Central memory CD8-positive, alpha-beta T cell (primary cell): ENCODE results near the gene ZNF507.
A peak's percentile ranks its signal among the peaks of the same experiment; 100 is the strongest.

ENCODE experiments used
- ATAC-seq: fragments of 150-1000 bp; cut with Tn5 transposase; replicated peaks from 2 replicates; pipeline ENCODE4 v1.10.0; 2022; ENCODE audit warnings: mild to moderate bottlenecking, moderate FRiP score, moderate number of reproducible peaks; ENCODE audit not compliant: poor library complexity, severe bottlenecking; ENCODE audit errors: extremely low read depth
- DNase-seq, 2 donors: peaks; one replicate each; pipeline ENCODE4 v3.0.0; 2021; ENCODE audit warnings: low spot score in 2 of 2
- H3K27ac Mint-ChIP-seq: one replicate; pipeline ENCODE4 v1.8.0; 2022; ENCODE audit warnings: low read depth, mild to moderate bottlenecking, moderate library complexity, mixed read lengths
- H3K27me3 Mint-ChIP-seq: one replicate; pipeline ENCODE4 v1.8.0; 2022; ENCODE audit warnings: mixed read lengths
- H3K36me3 Mint-ChIP-seq: one replicate; pipeline ENCODE4 v1.8.0; 2022; ENCODE audit warnings: mild to moderate bottlenecking, moderate library complexity, mixed read lengths; ENCODE audit not compliant: insufficient read depth
- H3K4me1 Mint-ChIP-seq: one replicate; pipeline ENCODE4 v1.8.0; 2022; ENCODE audit warnings: mixed read lengths
- H3K4me3 Mint-ChIP-seq: one replicate; pipeline ENCODE4 v1.8.0; 2022; ENCODE audit warnings: mild to moderate bottlenecking, moderate library complexity, mixed read lengths
- H3K9me3 Mint-ChIP-seq: one replicate; pipeline ENCODE4 v1.8.0; 2022; ENCODE audit warnings: mixed read lengths

Gene ZNF507

DNA sequence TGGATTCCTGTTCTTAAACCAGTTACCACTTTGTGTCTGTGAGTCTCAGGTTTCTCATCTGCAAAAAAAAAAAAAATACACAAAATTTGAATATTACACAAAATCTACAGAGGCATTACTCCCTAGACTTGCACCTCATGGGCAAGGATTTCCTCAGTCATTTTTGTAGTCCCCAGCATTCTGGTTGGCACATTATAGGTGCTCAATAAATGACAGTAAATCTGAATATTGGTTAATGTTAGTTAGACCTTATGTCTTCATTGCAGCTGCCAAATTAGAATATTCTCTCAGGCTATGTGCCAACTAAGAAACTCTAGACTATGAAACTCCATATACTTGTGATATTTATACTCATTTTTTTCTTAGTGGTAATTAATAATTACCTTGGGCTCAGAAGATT, 2.2 kb downstream of the ZNF507 start:
- Mint-ChIP-seq H3K36me3 (peaks cover 22% of the 10 kb centered on the region), H3K9me3 (no peaks in the 10 kb centered on the region), H3K4me3 (peak overlapping the region; percentile 97), H3K4me1 (peaks cover 54% of the 10 kb centered on the region), H3K27me3 (no peaks in the 10 kb centered on the region), H3K27ac (no peak overlapping the region)
- no peak for DNase-seq
- no peak for ATAC-seq

DNA sequence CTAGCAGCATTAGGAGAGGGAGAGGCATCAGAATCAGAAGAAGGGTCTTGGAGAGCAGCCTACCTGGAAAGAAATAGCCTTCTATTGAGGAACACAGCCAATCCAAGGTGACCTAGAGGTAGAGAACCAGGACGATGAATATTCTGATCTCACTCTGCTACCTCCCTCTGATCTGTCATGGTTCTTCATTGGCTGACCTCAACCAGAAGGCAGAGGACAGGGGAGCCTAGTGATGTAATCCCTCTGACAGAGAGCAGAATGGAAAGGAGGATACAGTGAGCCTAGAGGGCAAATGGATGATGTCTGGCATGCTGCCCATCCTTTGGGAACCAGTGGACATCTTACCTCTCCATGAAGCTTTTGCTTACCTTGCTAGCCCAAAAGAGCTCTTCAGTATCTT, 3.6 kb downstream of the ZNF507 start:
- Mint-ChIP-seq H3K36me3 (peaks cover 27% of the 10 kb centered on the region), H3K4me3 (peak overlapping the region; percentile 36), H3K4me1 (peaks cover 65% of the 10 kb centered on the region), H3K27ac (peak overlapping the region; percentile 74), H3K9me3 (no peaks in the 10 kb centered on the region), H3K27me3 (no peaks in the 10 kb centered on the region)
- ATAC-seq (no peak), DNase-seq (no peak)

DNA sequence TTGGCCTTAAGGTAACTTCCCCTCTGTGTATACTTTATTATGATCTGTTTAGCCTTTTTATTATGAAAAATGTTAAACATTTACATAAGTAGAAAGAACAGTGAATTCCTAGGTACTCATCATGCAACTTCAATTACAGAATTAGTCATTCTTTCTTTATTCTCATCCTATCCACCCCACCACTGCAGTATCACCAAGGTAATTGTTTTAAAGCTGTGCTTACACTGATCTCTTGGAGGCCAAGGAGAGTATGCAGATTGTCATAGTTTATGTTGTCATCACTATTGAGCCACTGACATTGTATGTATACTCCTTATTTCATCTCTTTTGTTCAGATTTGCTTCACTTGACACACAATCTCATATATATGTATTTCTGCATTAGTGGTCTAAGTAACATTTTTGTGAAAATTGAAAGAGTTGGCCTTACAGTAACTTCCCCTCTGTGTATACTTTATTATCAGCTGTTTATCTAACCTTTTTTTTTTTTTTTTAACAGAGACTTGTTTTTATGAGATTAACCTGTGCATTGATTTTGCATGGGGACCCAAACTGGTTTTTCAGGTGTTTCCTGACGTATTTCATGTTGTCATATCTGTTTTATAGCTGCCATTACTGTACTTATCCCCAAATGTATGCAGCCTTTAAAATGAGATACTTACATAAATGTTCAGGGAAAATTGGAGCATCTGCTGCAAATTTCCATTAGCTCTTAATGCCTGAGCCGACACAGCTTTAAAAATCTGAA, 4.5 kb downstream of the ZNF507 start:
- Mint-ChIP-seq H3K27me3 (no peaks in the 10 kb centered on the region), H3K27ac (peak overlapping the region; percentile 20), H3K36me3 (peaks cover 28% of the 10 kb centered on the region), H3K9me3 (no peaks in the 10 kb centered on the region), H3K4me1 (peaks cover 66% of the 10 kb centered on the region), H3K4me3 (no peak overlapping the region)
- no peak for ATAC-seq
- DNase-seq: no peak

DNA sequence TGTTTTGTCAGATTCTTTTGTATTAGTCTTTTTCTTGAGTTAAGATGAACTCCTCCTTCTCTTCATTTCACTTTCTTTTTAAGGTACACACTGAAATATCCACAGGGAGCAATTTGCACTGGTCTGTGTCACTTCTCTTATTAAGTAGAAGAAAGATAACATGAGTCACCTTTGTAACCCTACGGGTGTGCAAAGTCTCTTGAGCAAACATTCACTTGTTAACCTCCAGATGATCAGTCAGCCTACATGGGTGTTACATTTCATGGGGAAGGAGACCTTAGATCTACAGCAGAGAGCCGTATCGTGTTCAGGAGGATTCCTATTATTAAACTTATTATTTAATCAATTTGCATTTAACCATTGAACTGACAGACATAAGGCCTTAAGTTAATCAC, 5.1 kb downstream of the ZNF507 start:
- H3K9me3 Mint-ChIP-seq: no peaks in the 10 kb centered on the region
- no peak overlapping the region for H3K4me3 Mint-ChIP-seq
- peaks cover 30% of the 10 kb centered on the region for H3K36me3 Mint-ChIP-seq
- H3K4me1 Mint-ChIP-seq: peaks cover 69% of the 10 kb centered on the region
- no peak for DNase-seq
- H3K27ac Mint-ChIP-seq: peak overlapping the region; percentile 20
- H3K27me3 Mint-ChIP-seq: no peaks in the 10 kb centered on the region
- ATAC-seq: no peak

DNA sequence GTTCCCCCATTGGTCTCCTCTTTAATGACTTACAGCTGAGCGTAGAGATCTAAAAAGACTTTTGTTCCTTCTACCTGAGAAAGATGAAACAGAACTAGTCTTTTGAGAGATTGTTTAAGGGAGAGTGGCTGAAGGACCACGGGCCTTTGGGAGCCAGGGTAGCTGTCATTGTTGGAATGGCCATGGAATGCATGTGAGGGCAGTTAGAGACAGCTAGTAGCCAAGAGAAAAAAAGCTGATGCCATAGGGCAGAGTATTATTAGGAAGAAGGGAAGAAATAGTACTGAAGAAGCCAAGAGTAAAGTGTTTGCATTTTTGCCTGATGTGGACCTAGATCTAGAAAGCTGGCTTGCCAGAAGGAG, 5.6 kb downstream of the ZNF507 start:
- peak overlapping the region; percentile 5 for H3K4me3 Mint-ChIP-seq
- H3K4me1 Mint-ChIP-seq: peaks cover 73% of the 10 kb centered on the region

DNA sequence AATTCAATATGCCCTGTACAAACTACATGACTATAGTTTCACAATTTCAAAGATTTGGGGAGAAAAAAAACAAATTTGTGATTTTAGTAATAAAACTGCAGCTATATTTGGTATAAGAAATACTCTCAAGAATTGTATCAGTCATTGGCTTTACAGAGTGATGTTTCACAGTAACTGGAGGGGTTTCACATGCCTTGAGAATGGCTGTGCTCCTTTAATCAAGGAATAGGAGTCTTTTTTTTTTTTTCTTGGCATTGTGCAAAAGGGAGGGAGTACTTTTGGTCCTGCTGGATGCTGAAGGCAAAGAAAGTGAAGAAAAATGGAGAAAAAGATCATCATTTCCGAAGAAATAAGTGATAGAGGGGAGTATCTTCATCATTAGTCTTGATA, 6.8 kb downstream of the ZNF507 start:
- no peak for ATAC-seq
- no peak overlapping the region for H3K4me3 Mint-ChIP-seq

More for the DNA sequence above, 5.6 kb downstream of the ZNF507 start:
- ATAC-seq: no peak
- no peak for DNase-seq
- Mint-ChIP-seq H3K36me3 (peaks cover 30% of the 10 kb centered on the region), H3K9me3 (no peaks in the 10 kb centered on the region), H3K27ac (peak overlapping the region; percentile 20), H3K27me3 (no peaks in the 10 kb centered on the region)

DNA sequence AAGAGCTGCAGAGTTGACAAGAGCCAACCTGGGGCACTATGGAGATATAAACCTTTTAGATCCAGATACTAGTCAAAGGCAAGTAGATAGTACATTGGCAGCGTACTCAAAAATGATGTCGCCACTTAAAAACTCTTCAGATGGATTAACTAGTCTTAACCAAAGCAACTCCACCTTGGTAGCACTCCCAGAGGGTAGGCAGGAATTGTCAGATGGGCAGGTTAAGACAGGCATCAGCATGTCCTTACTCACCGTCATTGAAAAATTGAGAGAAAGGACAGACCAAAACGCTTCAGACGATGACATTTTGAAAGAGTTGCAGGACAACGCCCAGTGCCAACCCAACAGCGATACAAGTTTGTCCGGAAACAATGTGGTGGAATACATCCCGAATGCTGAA, 8.9 kb downstream of the ZNF507 start:
- ATAC-seq: no peak
- H3K36me3 Mint-ChIP-seq: peaks cover 35% of the 10 kb centered on the region
- no peaks in the 10 kb centered on the region for H3K27me3 Mint-ChIP-seq
- no peak for DNase-seq
- no peaks in the 10 kb centered on the region for H3K9me3 Mint-ChIP-seq
- H3K27ac Mint-ChIP-seq: no peak overlapping the region
- peaks cover 57% of the 10 kb centered on the region for H3K4me1 Mint-ChIP-seq
- H3K4me3 Mint-ChIP-seq: no peak overlapping the region

More for the DNA sequence above, 6.8 kb downstream of the ZNF507 start:
- H3K4me1 Mint-ChIP-seq: peaks cover 68% of the 10 kb centered on the region
- no peak for DNase-seq
- H3K27me3 Mint-ChIP-seq: no peaks in the 10 kb centered on the region
- peaks cover 31% of the 10 kb centered on the region for H3K36me3 Mint-ChIP-seq
- no peak overlapping the region for H3K27ac Mint-ChIP-seq
- H3K9me3 Mint-ChIP-seq: no peaks in the 10 kb centered on the region

DNA sequence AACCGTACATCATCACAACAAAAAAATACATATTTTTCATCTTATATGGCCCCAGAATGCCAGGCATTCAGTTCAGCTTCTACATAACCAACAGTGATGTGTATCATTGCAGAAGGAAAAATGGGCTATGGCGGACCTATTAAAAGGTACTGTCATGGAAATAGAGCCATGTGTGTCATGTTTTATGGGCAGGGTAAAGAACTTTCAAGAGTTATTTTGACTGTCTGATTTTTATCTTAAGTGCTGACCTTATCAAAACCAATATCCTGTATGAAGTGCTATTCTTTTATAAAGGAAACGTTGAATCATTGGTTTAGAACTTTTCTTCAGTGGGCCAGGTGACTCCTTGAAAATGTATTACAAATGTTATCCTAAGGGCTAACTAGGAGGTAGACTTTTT, 9.9 kb downstream of the ZNF507 start:
- Mint-ChIP-seq H3K36me3 (peaks cover 34% of the 10 kb centered on the region), H3K9me3 (no peaks in the 10 kb centered on the region), H3K27me3 (no peaks in the 10 kb centered on the region)

DNA sequence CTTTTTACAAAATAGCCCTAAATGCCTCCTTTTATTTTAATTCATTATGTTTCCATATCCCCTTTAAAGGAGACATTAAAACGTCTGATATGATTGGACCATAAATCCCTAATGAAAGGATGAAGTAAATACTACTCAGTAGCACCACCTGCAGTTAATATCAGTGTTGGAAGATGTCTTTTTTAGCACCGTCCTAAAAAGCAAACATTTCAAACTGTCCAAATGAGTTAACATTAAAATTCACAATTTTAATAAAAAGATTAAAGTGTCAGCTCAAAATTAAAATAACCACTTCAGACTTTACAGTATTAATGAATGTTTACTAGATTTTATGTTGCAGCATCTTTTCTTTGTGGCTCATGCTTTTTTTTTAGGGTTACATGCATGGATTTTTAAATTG, 12.3 kb downstream of the ZNF507 start:
- DNase-seq (no peak), ATAC-seq (no peak)
- Mint-ChIP-seq H3K4me3 (no peak overlapping the region), H3K9me3 (no peaks in the 10 kb centered on the region), H3K4me1 (peaks cover 36% of the 10 kb centered on the region), H3K36me3 (peaks cover 42% of the 10 kb centered on the region), H3K27me3 (no peaks in the 10 kb centered on the region), H3K27ac (no peak overlapping the region)

More for the DNA sequence above, 9.9 kb downstream of the ZNF507 start:
- ATAC-seq (no peak), DNase-seq (no peak)
- Mint-ChIP-seq H3K4me3 (no peak overlapping the region), H3K27ac (no peak overlapping the region), H3K4me1 (peaks cover 47% of the 10 kb centered on the region)

DNA sequence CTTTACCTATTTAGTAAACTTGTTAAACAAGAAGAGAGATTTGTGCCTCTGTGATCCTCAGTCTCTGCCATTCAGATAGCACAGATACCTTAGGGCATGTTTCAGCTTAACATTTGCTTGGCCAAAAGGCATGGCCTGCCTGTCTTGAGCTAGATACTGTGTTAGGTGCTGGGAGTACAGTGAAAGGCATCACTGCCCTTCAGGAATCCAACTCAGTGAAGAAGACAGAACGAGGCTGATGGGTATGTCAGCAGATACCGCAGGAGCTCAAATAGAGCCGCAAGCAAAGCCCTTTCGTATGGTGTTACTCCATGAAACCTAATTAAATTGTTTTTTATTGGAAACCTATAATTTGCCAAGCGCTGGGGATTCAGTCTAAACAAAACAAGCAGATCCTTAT, 12.9 kb downstream of the ZNF507 start:
- Mint-ChIP-seq H3K27ac (no peak overlapping the region), H3K4me3 (no peak overlapping the region), H3K9me3 (no peaks in the 10 kb centered on the region), H3K36me3 (peaks cover 43% of the 10 kb centered on the region), H3K4me1 (peaks cover 40% of the 10 kb centered on the region), H3K27me3 (no peaks in the 10 kb centered on the region)
- no peak for ATAC-seq
- DNase-seq: no peak

DNA sequence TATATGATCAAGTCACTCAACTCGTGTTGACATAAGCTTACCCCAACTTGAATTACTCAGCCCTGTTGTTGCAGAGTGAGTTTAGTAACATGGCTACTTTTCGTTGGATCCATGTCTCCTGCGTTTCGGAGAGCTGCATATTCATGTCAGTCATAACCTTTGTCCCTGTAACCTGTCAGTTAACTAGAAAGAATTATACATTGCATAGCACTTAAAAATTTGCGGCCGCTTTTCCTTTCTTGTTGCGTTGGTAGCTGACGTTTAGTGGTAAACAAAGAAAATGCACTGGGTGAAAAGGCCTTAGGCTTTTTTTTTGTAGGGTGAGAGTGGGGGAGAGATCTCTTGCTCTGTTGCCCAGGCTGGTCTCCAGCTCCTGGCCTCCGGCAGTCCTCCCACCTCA, 14.2 kb downstream of the ZNF507 start:
- ATAC-seq (no peak), DNase-seq (no peak)
- peaks cover 49% of the 10 kb centered on the region for H3K36me3 Mint-ChIP-seq
- H3K27me3 Mint-ChIP-seq: no peaks in the 10 kb centered on the region
- H3K4me3 Mint-ChIP-seq: no peak overlapping the region
- H3K9me3 Mint-ChIP-seq: no peaks in the 10 kb centered on the region
- peaks cover 43% of the 10 kb centered on the region for H3K4me1 Mint-ChIP-seq
- no peak overlapping the region for H3K27ac Mint-ChIP-seq

DNA sequence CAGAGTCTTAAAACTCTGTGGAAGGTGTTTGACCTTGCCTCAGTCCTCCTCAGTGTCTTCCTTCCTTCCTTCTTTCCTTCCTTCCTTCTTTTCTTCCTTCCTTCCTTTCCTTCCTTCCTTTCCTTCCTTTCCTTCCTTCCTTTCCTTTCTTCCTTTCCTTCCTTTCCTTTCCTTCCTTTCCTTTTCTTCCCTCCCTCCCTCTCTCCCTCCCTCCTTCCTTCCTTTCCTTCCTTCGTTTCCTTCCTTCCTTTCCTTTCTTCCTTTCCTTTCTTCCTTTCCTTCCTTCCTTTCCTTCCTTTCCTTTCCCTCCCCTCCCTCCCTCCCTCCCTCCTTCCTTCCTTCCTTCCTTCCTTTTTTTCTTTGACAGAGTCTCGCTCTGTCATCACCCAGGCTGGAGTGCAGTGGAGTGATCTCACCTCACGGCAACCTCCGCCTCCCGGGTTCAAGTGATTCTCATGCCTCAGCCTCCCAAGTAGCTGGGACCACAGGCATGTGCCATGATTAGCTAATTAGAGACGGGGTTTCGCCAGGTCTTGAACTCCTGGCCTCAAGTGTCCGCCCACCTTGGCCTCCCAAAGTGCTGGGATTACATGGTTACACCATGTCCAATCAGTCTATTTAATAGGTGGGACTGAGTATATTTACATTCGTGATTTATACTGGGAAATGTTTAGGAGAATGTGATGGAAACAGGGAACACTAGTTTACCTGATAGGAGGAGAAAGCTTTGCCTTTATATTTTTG, 16.3 kb downstream of the ZNF507 start:
- Mint-ChIP-seq H3K9me3 (no peaks in the 10 kb centered on the region), H3K27ac (peak overlapping the region; percentile 58), H3K4me3 (no peak overlapping the region), H3K36me3 (peaks cover 51% of the 10 kb centered on the region), H3K27me3 (no peaks in the 10 kb centered on the region), H3K4me1 (peaks cover 52% of the 10 kb centered on the region)
- ATAC-seq (no peak), DNase-seq (no peak)

DNA sequence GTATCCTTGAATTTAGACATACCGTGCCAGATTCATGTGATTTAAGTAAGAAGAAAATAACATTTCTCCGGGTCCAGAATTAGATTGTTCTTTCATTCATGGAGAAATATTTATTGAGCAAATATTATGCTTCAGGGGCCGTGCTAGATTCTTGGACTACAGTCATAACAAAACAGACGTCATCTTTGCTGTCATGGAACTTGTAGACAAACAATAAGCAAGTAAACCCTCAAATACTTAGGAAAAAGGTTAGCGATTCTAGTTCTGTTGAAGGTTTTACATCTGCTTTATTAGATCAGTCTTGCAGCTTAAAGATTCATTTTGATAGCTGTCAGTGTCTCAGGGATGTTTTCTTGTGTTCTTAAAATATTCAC, 16.9 kb downstream of the ZNF507 start:
- Mint-ChIP-seq H3K27me3 (no peaks in the 10 kb centered on the region), H3K27ac (no peak overlapping the region), H3K9me3 (no peaks in the 10 kb centered on the region), H3K4me3 (no peak overlapping the region), H3K36me3 (peaks cover 55% of the 10 kb centered on the region), H3K4me1 (peaks cover 58% of the 10 kb centered on the region)
- ATAC-seq (no peak), DNase-seq (no peak)
